K562 (cell line): ENCODE measurements around the gene PRKAR1A. TPM values are rescaled to one million over a fixed set of nuclear protein-coding genes. Genes with fewer than 3 reads are reported as not detected.

Experiments used
- CREM ChIP-seq: IDR thresholded peaks from 2 replicates; pipeline ENCODE4 v1.6.1; 2014; ENCODE audit warnings: antibody characterized with exemption, low read depth
- HNRNPUL1 ChIP-seq: fragments of 200-400 bp; formaldehyde crosslinking; IDR thresholded peaks from 2 replicates; pipeline ENCODE4 v1.6.1; 2017; ENCODE audit warnings: low read length
- NCOR1 ChIP-seq: fragments of 450-650 bp; IDR thresholded peaks from 2 replicates; pipeline ENCODE4 v1.6.1; 2016; ENCODE audit warnings: mild to moderate bottlenecking, moderate library complexity
- PHTF2 ChIP-seq: fragments of 250-450 bp; sonication (Bioruptor Pico); IDR thresholded peaks from 2 replicates; pipeline ENCODE4 v1.5.0; 2021; ENCODE audit warnings: mild to moderate bottlenecking
- RHOXF2B ChIP-seq: fragments of 250-450 bp; sonication (Bioruptor Pico); conservative IDR thresholded peaks from 2 replicates; pipeline ENCODE4 v1.5.1; 2021
- SNIP1 ChIP-seq: fragments of 450-650 bp; IDR thresholded peaks from 2 replicates; pipeline ENCODE4 v1.7.1; 2017; ENCODE audit warnings: low read depth, mild to moderate bottlenecking
- ZBTB2 ChIP-seq: fragments of 450-650 bp; IDR thresholded peaks from 2 replicates; pipeline ENCODE4 v1.6.1; 2016; ENCODE audit warnings: antibody characterized with exemption
- ZEB2 ChIP-seq: fragments of 450-650 bp; IDR thresholded peaks from 2 replicates; pipeline ENCODE4 v1.6.1; 2016
- ZNF318 ChIP-seq, 2 experiments: fragments of 450-650 bp; IDR thresholded peaks; 2 replicates each; pipeline ENCODE4 v1.6.1; 2016; ENCODE audit warnings: mild to moderate bottlenecking in 2 of 2, borderline replicate concordance in 1 of 2, low read depth in 1 of 2, moderate library complexity in 1 of 2
- ZNF347 ChIP-seq: fragments of 450-650 bp; formaldehyde crosslinking; IDR thresholded peaks from 2 replicates; pipeline ENCODE4 v1.4.0; 2020; ENCODE audit warnings: low read depth, mild to moderate bottlenecking, moderate library complexity
- ZNF589 ChIP-seq: fragments of 200-800 bp; sonication (Bioruptor generic); IDR thresholded peaks from 2 replicates; pipeline ENCODE4 v1.6.1; 2016; ENCODE audit warnings: low read depth, missing genetic modification characterization, missing compliant biosample characterization
- polyA plus RNA-seq, 8 experiments: library from polyadenylated mRNA; depleted of rRNA in 4 of 8; stranded (reverse) in 5 of 8; unstranded in 3 of 8; fragments of >200 nt; fragmentation: Nextera tagmentation in 2 of 8; fragmentation: Illumina TruSeq in 1 of 8; extraction: Ambion mirVana in 2 of 8; extraction: Trizol in 1 of 8; gene quantifications; 2 replicates each; pipeline versions ENCODE4 v1.2.1 to v1.2.3, GENCODE V29; 2011 to 2014; ENCODE audit warnings: inconsistent platforms in 1 of 8, missing spikeins in 1 of 8
- total RNA-seq, 7 experiments: library from RNA; depleted of rRNA in 6 of 7; stranded (reverse); fragments of >200 nt in 6 of 7; fragmentation: Illumina TruSeq in 2 of 7; extraction: Trizol in 2 of 7; gene quantifications; 2 replicates each; pipeline versions ENCODE4 v1.2.1 to v1.2.3, GENCODE V29; 2011 to 2021; ENCODE audit warnings: low replicate concordance in 1 of 7
- TF ChIP-seq, protein P1 (sequence below): fragments of 250-450 bp; sonication (Bioruptor Pico); IDR thresholded peaks from 2 replicates; pipeline ENCODE4 v1.4.0; 2020; ENCODE audit warnings: mild to moderate bottlenecking, moderate library complexity
- TF ChIP-seq, protein P2 (sequence below), 3 experiments: IDR thresholded peaks in 2 of 3; conservative IDR thresholded peaks in 1 of 3; 2 replicates each; pipeline ENCODE4 v1.5.1; 2011 to 2012; ENCODE audit warnings: low read length in 3 of 3, mild to moderate bottlenecking in 3 of 3, control low read depth in 2 of 3, improper control_type of control experiment in 1 of 3, inconsistent platforms in 1 of 3, low read depth in 1 of 3, mixed read lengths in 1 of 3, moderate library complexity in 1 of 3; ENCODE audit not compliant: insufficient read depth in 2 of 3
- TF ChIP-seq, protein P3 (sequence below): sonication (generic); formaldehyde crosslinking; IDR thresholded peaks from 2 replicates; pipeline ENCODE4 v1.8.0; 2022; ENCODE audit warnings: missing genetic modification reagents, mild to moderate bottlenecking, moderate library complexity, borderline replicate concordance

PRKAR1A gene
- total and polyA plus RNA-seq, 9 of the 15 experiments (the other 6 are each of a cell fraction or from before 2014, with no cell fraction given), result 15.0 to 95.6 (median 67.5) TPM

DNA sequence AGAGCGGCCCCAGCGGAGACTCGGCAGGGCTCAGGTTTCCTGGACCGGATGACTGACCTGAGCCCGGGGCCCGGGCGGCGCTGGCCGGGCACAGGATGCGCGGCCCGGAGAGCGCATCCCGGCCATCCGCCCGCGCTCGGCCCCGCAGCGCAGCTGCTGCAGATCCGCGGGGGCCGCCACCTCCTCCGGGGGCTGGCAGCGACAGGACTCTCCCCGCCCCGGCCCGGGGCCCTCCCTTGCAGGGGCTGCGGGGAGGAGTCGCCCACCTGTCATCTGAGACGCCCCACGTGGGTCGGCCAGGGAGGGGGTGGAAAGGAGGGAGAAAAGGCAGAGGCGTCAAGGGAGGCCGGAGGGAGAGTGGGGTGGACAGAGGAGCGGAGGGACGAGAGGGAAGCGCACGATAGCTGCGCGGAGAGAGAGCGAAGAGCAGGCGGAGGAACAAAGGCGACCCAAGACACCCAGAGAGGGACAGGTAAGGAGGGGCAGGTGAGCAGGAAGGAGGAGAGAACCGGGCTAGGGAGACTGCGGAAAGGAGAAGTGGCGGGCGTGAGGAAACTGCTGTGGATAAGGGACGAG is 471 bp upstream of the PRKAR1A start (continued):
- no peak for TF ChIP-seq ZNF318 (IDR thresholded peaks at IDR 0.05; ENCODE audit: borderline replicate concordance in 1 of 2, low read depth in 1 of 2)
- TF ChIP-seq HNRNPUL1, result no peak
- TF ChIP-seq ZEB2, result peak; percentile 93
- TF ChIP-seq, protein P1, sequence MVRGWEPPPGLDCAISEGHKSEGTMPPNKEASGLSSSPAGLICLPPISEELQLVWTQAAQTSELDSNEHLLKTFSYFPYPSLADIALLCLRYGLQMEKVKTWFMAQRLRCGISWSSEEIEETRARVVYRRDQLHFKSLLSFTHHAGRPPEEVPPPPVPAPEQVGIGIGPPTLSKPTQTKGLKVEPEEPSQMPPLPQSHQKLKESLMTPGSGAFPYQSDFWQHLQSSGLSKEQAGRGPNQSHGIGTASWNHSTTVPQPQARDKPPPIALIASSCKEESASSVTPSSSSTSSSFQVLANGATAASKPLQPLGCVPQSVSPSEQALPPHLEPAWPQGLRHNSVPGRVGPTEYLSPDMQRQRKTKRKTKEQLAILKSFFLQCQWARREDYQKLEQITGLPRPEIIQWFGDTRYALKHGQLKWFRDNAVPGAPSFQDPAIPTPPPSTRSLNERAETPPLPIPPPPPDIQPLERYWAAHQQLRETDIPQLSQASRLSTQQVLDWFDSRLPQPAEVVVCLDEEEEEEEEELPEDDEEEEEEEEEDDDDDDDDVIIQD, result no peak
- no peak for TF ChIP-seq NCOR1
- TF ChIP-seq ZNF589 (CRISPR knock-in tag), result no peak
- TF ChIP-seq, protein P2, sequence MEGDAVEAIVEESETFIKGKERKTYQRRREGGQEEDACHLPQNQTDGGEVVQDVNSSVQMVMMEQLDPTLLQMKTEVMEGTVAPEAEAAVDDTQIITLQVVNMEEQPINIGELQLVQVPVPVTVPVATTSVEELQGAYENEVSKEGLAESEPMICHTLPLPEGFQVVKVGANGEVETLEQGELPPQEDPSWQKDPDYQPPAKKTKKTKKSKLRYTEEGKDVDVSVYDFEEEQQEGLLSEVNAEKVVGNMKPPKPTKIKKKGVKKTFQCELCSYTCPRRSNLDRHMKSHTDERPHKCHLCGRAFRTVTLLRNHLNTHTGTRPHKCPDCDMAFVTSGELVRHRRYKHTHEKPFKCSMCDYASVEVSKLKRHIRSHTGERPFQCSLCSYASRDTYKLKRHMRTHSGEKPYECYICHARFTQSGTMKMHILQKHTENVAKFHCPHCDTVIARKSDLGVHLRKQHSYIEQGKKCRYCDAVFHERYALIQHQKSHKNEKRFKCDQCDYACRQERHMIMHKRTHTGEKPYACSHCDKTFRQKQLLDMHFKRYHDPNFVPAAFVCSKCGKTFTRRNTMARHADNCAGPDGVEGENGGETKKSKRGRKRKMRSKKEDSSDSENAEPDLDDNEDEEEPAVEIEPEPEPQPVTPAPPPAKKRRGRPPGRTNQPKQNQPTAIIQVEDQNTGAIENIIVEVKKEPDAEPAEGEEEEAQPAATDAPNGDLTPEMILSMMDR (IDR thresholded peaks at IDR 0.05 in 2 of 3, conservative IDR thresholded peaks at IDR 0.05 in 1 of 3; ENCODE audit: insufficient read depth in 2 of 3, low read depth in 1 of 3, low read length in 3 of 3), result peak in 1 of 3 experiments; percentile 1; a peak in 1 of 6 replicates
- TF ChIP-seq PHTF2 (CRISPR knock-in tag), result no peak
- TF ChIP-seq, protein P3, sequence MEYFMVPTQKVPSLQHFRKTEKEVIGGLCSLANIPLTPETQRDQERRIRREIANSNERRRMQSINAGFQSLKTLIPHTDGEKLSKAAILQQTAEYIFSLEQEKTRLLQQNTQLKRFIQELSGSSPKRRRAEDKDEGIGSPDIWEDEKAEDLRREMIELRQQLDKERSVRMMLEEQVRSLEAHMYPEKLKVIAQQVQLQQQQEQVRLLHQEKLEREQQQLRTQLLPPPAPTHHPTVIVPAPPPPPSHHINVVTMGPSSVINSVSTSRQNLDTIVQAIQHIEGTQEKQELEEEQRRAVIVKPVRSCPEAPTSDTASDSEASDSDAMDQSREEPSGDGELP (CRISPR knock-in tag), result peak; percentile 52; the same call in 1 of the 2 replicates
- TF ChIP-seq CREM, result no peak
- no peak for TF ChIP-seq RHOXF2B (CRISPR knock-in tag)
- peak; percentile 86 for TF ChIP-seq ZBTB2
- TF ChIP-seq ZNF347, result no peak
- TF ChIP-seq SNIP1, result peak; percentile 58; the same call in 1 of the 2 replicates
